IMR-90 (cell line): Measurements from ENCODE around the gene SEMA6A. TPM values are rescaled to one million over a fixed set of nuclear protein-coding genes. Genes with fewer than 3 reads are reported as not detected.

Experiments
- ATAC-seq: fragments of 200-7000 bp; cut with Tn5 transposase; 2 replicates; pipeline ENCODE4 v1.9.1; 2020; ENCODE audit warnings: low read depth, mild to moderate bottlenecking, moderate library complexity
- BruUV-seq: library from RNA; stranded (reverse); fragments of 400-500 nt; replicated peaks from 2 replicates; lab custom pipeline; 2021; lab: Mats Ljungman, UMichigan
- CTCF ChIA-PET: fragments of 300-600 bp; formaldehyde crosslinking; extraction: SDS; loops from one replicate; lab custom pipeline; 2021; ENCODE audit warnings: antibody characterized with exemption; lab: Yijun Ruan, JAX
- POLR2A ChIA-PET: fragments of 300-600 bp; sonication (Branson Sonifier 250); formaldehyde crosslinking; loops from one replicate; lab custom pipeline; 2022; ENCODE audit warnings: antibody characterized with exemption; ENCODE audit not compliant: unreplicated experiment; lab: Charles Lee
- DNase-seq: peaks from one replicate; pipeline ENCODE4 v3.0.0; 2013
- H2AFZ ChIP-seq: replicated peaks from 2 replicates; pipeline ENCODE3; 2013; ENCODE audit warnings: low read length, mild to moderate bottlenecking; ENCODE audit not compliant: poor library complexity
- H2AK5ac ChIP-seq: 2 replicates; pipeline ENCODE4 v1.6.1; 2013; ENCODE audit warnings: low read depth, low read length, inconsistent platforms
- H2AK9ac ChIP-seq: replicated peaks from 2 replicates; pipeline ENCODE3; 2013; ENCODE audit warnings: mild to moderate bottlenecking, low read depth, low read length, moderate library complexity; ENCODE audit not compliant: poor library complexity
- H2BK120ac ChIP-seq: 2 replicates; pipeline ENCODE4 v1.6.1; 2013; ENCODE audit warnings: low read depth, low read length, inconsistent platforms
- H2BK15ac ChIP-seq: 3 replicates; pipeline ENCODE4 v1.6.1; 2013; ENCODE audit warnings: low read depth, low read length, inconsistent platforms
- H2BK20ac ChIP-seq: 2 replicates; pipeline ENCODE4 v1.6.1; 2013; ENCODE audit warnings: low read depth, mild to moderate bottlenecking, inconsistent platforms, low read length, moderate library complexity
- H2BK5ac ChIP-seq: 2 replicates; pipeline ENCODE4 v1.6.1; 2013; ENCODE audit warnings: mild to moderate bottlenecking, low read depth, low read length, inconsistent platforms; ENCODE audit not compliant: poor library complexity, severe bottlenecking
- H3K14ac ChIP-seq: replicated peaks from 2 replicates; pipeline ENCODE4 v1.6.1; 2013; ENCODE audit warnings: low read depth, low read length, inconsistent platforms
- H3K18ac ChIP-seq: 2 replicates; pipeline ENCODE4 v1.6.1; 2013; ENCODE audit warnings: low read depth, low read length, control low read depth
- H3K23ac ChIP-seq: 2 replicates; pipeline ENCODE4 v1.6.1; 2013; ENCODE audit warnings: low read depth, low read length, inconsistent platforms
- H3K27ac ChIP-seq: 2 replicates; pipeline ENCODE4 v1.5.1; 2013; ENCODE audit warnings: mild to moderate bottlenecking, control low read depth, low read length; ENCODE audit not compliant: insufficient read depth
- H3K27me3 ChIP-seq: 2 replicates; pipeline ENCODE4 v1.6.1; 2013; ENCODE audit warnings: low read length; ENCODE audit not compliant: control insufficient read depth, insufficient read depth
- H3K36me3 ChIP-seq: 2 replicates; pipeline ENCODE4 v1.6.1; 2013; ENCODE audit warnings: low read length, mixed read lengths; ENCODE audit not compliant: control insufficient read depth, insufficient read depth
- H3K4ac ChIP-seq: 2 replicates; pipeline ENCODE4 v1.6.1; 2013; ENCODE audit warnings: low read depth, low read length, inconsistent platforms
- H3K4me1 ChIP-seq: 2 replicates; pipeline ENCODE4 v1.6.1; 2013; ENCODE audit warnings: low read length, mixed read lengths; ENCODE audit not compliant: control insufficient read depth, insufficient read depth
- H3K4me2 ChIP-seq: 2 replicates; pipeline ENCODE4 v1.6.1; 2013; ENCODE audit warnings: low read depth, mild to moderate bottlenecking, control low read depth, low read length, moderate library complexity
- H3K4me3 ChIP-seq: 2 replicates; pipeline ENCODE4 v1.5.1; 2013; ENCODE audit warnings: low read depth, mild to moderate bottlenecking, control low read depth, low read length, moderate library complexity; ENCODE audit not compliant: insufficient read depth
- H3K56ac ChIP-seq: 2 replicates; pipeline ENCODE4 v1.6.1; 2013; ENCODE audit warnings: low read length, inconsistent platforms; ENCODE audit not compliant: insufficient read depth; ENCODE audit errors: extremely low read depth
- H3K79me1 ChIP-seq, 2 experiments: 2 replicates each; pipeline ENCODE4 v1.6.1; 2013; ENCODE audit warnings: low read length in 2 of 2, inconsistent platforms in 1 of 2, low read depth in 1 of 2
- H3K9ac ChIP-seq: 2 replicates; pipeline ENCODE4 v1.6.1; 2013; ENCODE audit warnings: low read depth, low read length, control low read depth
- H3K9me1 ChIP-seq: 2 replicates; pipeline ENCODE4 v1.6.1; 2013; ENCODE audit warnings: low read length, inconsistent platforms; ENCODE audit not compliant: insufficient read depth
- H3K9me3 ChIP-seq: 2 replicates; pipeline ENCODE4 v1.6.1; 2013; ENCODE audit warnings: low read length; ENCODE audit not compliant: control insufficient read depth, insufficient read depth
- H4K20me1 ChIP-seq: 2 replicates; pipeline ENCODE4 v1.6.1; 2013; ENCODE audit warnings: low read length, inconsistent platforms; ENCODE audit not compliant: insufficient read depth
- H4K5ac ChIP-seq: 2 replicates; pipeline ENCODE4 v1.6.1; 2013; ENCODE audit warnings: mild to moderate bottlenecking, low read depth, low read length, control low read depth
- H4K8ac ChIP-seq, 2 experiments: 2 replicates each; pipeline ENCODE4 v1.6.1; 2013; ENCODE audit warnings: low read depth in 2 of 2, low read length in 2 of 2, control low read depth in 1 of 2, inconsistent platforms in 1 of 2
- H4K91ac ChIP-seq: 2 replicates; pipeline ENCODE4 v1.6.1; 2013; ENCODE audit warnings: low read depth, low read length, inconsistent platforms; ENCODE audit not compliant: insufficient read depth
- CEBPB ChIP-seq: IDR thresholded peaks from 2 replicates; pipeline ENCODE4 v1.6.1; 2012; ENCODE audit warnings: low read depth, low read length, improper control_type of control experiment
- CHD1 ChIP-seq: IDR thresholded peaks from 2 replicates; pipeline ENCODE4 v1.6.1; 2012; ENCODE audit warnings: low read depth, low read length, improper control_type of control experiment
- CTCF ChIP-seq: conservative IDR thresholded peaks from 2 replicates; pipeline ENCODE4 v1.5.1; 2012; ENCODE audit warnings: mild to moderate bottlenecking, low read depth, low read length, improper control_type of control experiment
- MXI1 ChIP-seq: IDR thresholded peaks from 2 replicates; pipeline ENCODE4 v1.6.1; 2012; ENCODE audit warnings: low read depth, mild to moderate bottlenecking, low read length, moderate library complexity, borderline replicate concordance
- RAD21 ChIP-seq: IDR thresholded peaks from 2 replicates; pipeline ENCODE4 v1.6.1; 2012; ENCODE audit warnings: low read length, improper control_type of control experiment
- RCOR1 ChIP-seq: IDR thresholded peaks from 2 replicates; pipeline ENCODE4 v1.6.1; 2012; ENCODE audit warnings: mild to moderate bottlenecking, low read length, improper control_type of control experiment; ENCODE audit not compliant: insufficient replicate concordance
- RFX5 ChIP-seq: IDR thresholded peaks from 2 replicates; pipeline ENCODE4 v1.8.0; 2012; ENCODE audit warnings: low read depth, mild to moderate bottlenecking, low read length, moderate library complexity
- SMC3 ChIP-seq: fragments of 150-350 bp; IDR thresholded peaks from 2 replicates; pipeline ENCODE4 v1.6.1; 2016; ENCODE audit warnings: low read depth, mild to moderate bottlenecking, antibody characterized with exemption, low read length, moderate library complexity
- WGBS, 2 experiments: methylation state at CpG; one replicate each; pipeline versions ENCODE4 v1.1.5 to v1.1.7; 2013; ENCODE audit warnings: missing lambda C conversion rate in 2 of 2; ENCODE audit not compliant: insufficient read length in 1 of 2; ENCODE audit errors: extremely low coverage in 2 of 2; 5-methylcytosine and 5-hydroxymethylcytosine counted together
- dilution Hi-C: fragments of 300-500 bp; cut with HindIII; formaldehyde crosslinking; loops from one replicate; pipeline ENCODE4 v1.14.3; 2018; ENCODE audit warnings: low sequenced_read_pairs; ENCODE audit not compliant: unreplicated experiment
- in situ Hi-C: fragments of 300-500 bp; cut with MboI; formaldehyde crosslinking; loops from 3 replicates; pipeline ENCODE4 v1.14.3; 2019; ENCODE audit warnings: low sequenced_read_pairs, inconsistent platforms, mixed read lengths
- intact Hi-C: fragments of 100-400 bp; cut with micrococcal nuclease; formaldehyde crosslinking; loops from 2 replicates; pipeline ENCODE4 v1.10.0; 2022
- polyA plus RNA-seq, 3 experiments: library from polyadenylated mRNA; depleted of rRNA; stranded (reverse); fragments of >200 nt; gene quantifications; 2 replicates each; pipeline ENCODE4 v1.2.3, GENCODE V29; 2012; ENCODE audit warnings: low replicate concordance in 1 of 3
- total RNA-seq: library from RNA; depleted of rRNA; stranded (reverse); fragments of >200 nt; gene quantifications from 2 replicates; pipeline ENCODE4 v1.2.3, GENCODE V29; 2012

Gene SEMA6A
- total and polyA plus RNA-seq, 2 of the 4 experiments (the other 2 are of a cell fraction): 0.27 to 0.36 TPM

- POLR2A ChIA-PET: no interaction called here
- BruUV-seq: no TSS peak
Measured at GRCh38 chr5:116401576-116401975, 173.0 kb downstream of the SEMA6A start.

More at GRCh38 chr5:116401576-116401975, 173.0 kb downstream of the SEMA6A start:
- Histone ChIP-seq H4K20me1 (no peaks in the 10 kb centered on the region), H3K36me3 (no peaks in the 10 kb centered on the region), H2AK5ac (no peak overlapping the region), H4K91ac (no peak overlapping the region), H2AK9ac (no peak overlapping the region), H3K4me2 (no peak overlapping the region), H3K18ac (no peak overlapping the region), H3K9ac (no peak overlapping the region), H3K9me3 (no peaks in the 10 kb centered on the region), H3K4ac (no peak overlapping the region), H3K4me3 (no peak overlapping the region), H3K23ac (no peak overlapping the region), H3K79me1 (no peaks in the 10 kb centered on the region), H2BK120ac (no peak overlapping the region), H2BK20ac (no peak overlapping the region), H3K27ac (no peak overlapping the region), H3K9me1 (no peaks in the 10 kb centered on the region), H2AFZ (no peak overlapping the region), H3K4me1 (no peaks in the 10 kb centered on the region), H3K14ac (no peak overlapping the region), H4K5ac (no peak overlapping the region), H2BK5ac (no peak overlapping the region), H3K56ac (no peak overlapping the region), H3K27me3 (no peaks in the 10 kb centered on the region), H4K8ac (no peak overlapping the region), H2BK15ac (no peak overlapping the region)
- no peak for DNase-seq
- intact Hi-C loops: no loop called here
- in situ Hi-C loops: no loop called here
- CTCF ChIA-PET: interaction anchor here (0.6 kb wide), 1 partner anchor 8 kb away, joined by 8 read pairs; no protein-coding TSS in a partner anchor
- no CpG with 5 or more reads among the region's 10 CpGs for WGBS, 2 experiments
- no peak for TF ChIP-seq SMC3
- no peak for TF ChIP-seq CTCF
- TF ChIP-seq RFX5: no peak
- TF ChIP-seq RAD21: no peak
- TF ChIP-seq RCOR1: no peak
- no peak for TF ChIP-seq CHD1
- no peak for TF ChIP-seq CEBPB
- no peak for TF ChIP-seq MXI1
- dilution Hi-C loops: no loop called here
- no peak for ATAC-seq
